Measurements from ENCODE around the gene MED7.

The MED7 gene

DNA sequence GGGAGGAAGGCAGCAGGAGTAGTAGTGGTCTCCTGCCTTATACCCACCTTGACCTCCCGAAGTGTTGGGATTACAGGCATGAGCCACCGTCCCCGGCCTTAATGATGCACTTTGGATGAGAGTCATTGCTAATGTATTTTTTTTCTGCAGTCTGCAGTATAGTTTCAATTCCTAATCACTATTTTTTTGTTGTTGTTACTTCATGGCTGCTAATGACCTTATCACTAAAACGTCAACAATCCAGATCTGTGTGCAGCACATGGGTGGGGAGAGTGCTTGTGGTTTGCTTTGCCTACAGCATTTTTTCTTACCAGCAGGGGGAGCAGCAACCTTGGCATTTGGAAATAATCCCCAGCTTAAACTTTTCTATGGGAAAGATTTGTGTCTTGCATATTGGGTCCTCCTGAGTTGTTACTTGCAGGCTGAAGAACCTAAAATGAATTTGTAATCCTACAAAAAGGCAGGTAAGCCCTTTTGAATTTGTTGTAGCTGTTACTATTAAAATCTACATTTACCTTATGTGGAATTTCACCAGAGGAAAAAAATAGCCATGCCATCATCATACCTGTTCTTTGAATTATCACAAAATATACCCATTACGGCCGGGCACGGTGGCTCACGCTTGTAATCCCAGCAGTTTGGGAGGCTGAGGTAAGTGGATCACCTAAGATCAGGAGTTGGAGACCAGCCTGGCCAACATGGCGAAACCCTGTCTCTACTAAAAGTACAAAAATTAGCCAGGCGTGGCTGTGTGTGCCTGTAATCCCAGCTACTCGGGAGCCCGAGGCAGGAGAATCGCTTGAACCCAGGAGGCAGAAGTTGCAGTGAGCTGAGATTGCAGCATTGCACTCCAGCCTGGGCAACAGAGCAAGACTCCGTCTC, 6.3 kb upstream of the MED7 start:
- no peak overlapping the region for H3K4me3 Mint-ChIP-seq
- intact Hi-C loops (cut with micrococcal nuclease) = loop anchor here (1.0 to 5.0 kb wide), 4 partner anchors 104 to 593 kb away; partner anchors contain the start of gene LSM11
- H3K4me1 Mint-ChIP-seq (ENCODE audit: low read depth) = peaks cover 6% of the 10 kb centered on the region
- H3K27me3 Mint-ChIP-seq = peaks cover 12% of the 10 kb centered on the region
- H3K27ac Mint-ChIP-seq = no peak overlapping the region
- H3K36me3 Mint-ChIP-seq (ENCODE audit: low read depth) = no peaks in the 10 kb centered on the region
- H3K9me3 Mint-ChIP-seq = no peaks in the 10 kb centered on the region

- intact Hi-C loops (cut with micrococcal nuclease) = loop anchor here (2.0 kb wide), 1 partner anchor 37 kb away; no protein-coding TSS in a partner anchor
- peaks cover 35% of the 10 kb centered on the region for H3K36me3 Mint-ChIP-seq (ENCODE audit: low read depth)
- H3K4me3 Mint-ChIP-seq = peak overlapping the region; percentile 91
- H3K9me3 Mint-ChIP-seq = no peaks in the 10 kb centered on the region
- peaks cover 38% of the 10 kb centered on the region for H3K4me1 Mint-ChIP-seq (ENCODE audit: low read depth)
- H3K27me3 Mint-ChIP-seq = peaks cover 8% of the 10 kb centered on the region
- H3K27ac Mint-ChIP-seq = peak overlapping the region; percentile 100
Measured at GRCh38 chr5:157143127-157143971, 684 bp upstream of the MED7 start.

DNA sequence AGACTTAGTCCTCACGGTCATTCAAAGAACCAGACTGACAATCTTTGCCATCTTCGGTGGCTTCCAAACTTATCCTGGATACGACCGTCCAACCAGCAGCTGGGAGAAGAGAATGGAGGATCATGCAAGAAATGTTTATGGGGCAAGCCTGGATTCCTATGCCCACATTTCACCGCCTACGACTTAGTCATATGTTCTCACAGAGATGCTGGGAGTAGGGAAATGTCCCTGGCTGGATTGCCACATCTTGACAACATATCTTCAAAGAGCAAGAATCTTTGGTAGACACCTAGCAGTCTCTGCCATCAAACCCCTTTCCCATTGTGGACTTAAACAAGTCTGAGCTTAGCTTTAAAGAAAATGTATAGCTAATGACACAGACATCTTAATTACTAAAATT, 5.0 kb downstream of the MED7 start:
- H3K4me3 Mint-ChIP-seq = no peak overlapping the region
- H3K36me3 Mint-ChIP-seq (ENCODE audit: low read depth) = peaks cover 47% of the 10 kb centered on the region
- no peak overlapping the region for H3K27ac Mint-ChIP-seq
- no peaks in the 10 kb centered on the region for H3K27me3 Mint-ChIP-seq
- H3K9me3 Mint-ChIP-seq = no peaks in the 10 kb centered on the region
- H3K4me1 Mint-ChIP-seq (ENCODE audit: low read depth) = peaks cover 48% of the 10 kb centered on the region
- intact Hi-C loops (cut with micrococcal nuclease) = loop anchor here (10.0 kb wide), 1 partner anchor 1193 kb away; no protein-coding TSS in a partner anchor

GRCh38 chr5:157132281-157132612, 10.4 kb downstream of the MED7 start:
- intact Hi-C loops (cut with micrococcal nuclease) = loop anchor here (2.0 to 10.0 kb wide), 4 partner anchors 25 to 1515 kb away; no protein-coding TSS in a partner anchor
- Mint-ChIP-seq H3K27me3 (peaks cover 2% of the 10 kb centered on the region), H3K27ac (no peak overlapping the region), H3K9me3 (no peaks in the 10 kb centered on the region), H3K4me1 (ENCODE audit: low read depth) (peaks cover 25% of the 10 kb centered on the region), H3K4me3 (no peak overlapping the region), H3K36me3 (ENCODE audit: low read depth) (peaks cover 12% of the 10 kb centered on the region)

- Mint-ChIP-seq H3K27me3 (peaks cover 2% of the 10 kb centered on the region), H3K36me3 (ENCODE audit: low read depth) (peaks cover 3% of the 10 kb centered on the region), H3K9me3 (no peaks in the 10 kb centered on the region), H3K27ac (peak overlapping the region; percentile 80), H3K4me1 (ENCODE audit: low read depth) (peaks cover 22% of the 10 kb centered on the region), H3K4me3 (no peak overlapping the region)
- intact Hi-C loops (cut with micrococcal nuclease) = loop anchor here (5.0 to 10.0 kb wide), 3 partner anchors 34 to 1514 kb away; no protein-coding TSS in a partner anchor
Measured at GRCh38 chr5:157130925-157131324, 11.7 kb downstream of the MED7 start.

- peaks cover 22% of the 10 kb centered on the region for H3K9me3 Mint-ChIP-seq
- no peaks in the 10 kb centered on the region for H3K36me3 Mint-ChIP-seq (ENCODE audit: low read depth)
- no peak overlapping the region for H3K4me3 Mint-ChIP-seq
- no peak overlapping the region for H3K27ac Mint-ChIP-seq
- intact Hi-C loops (cut with micrococcal nuclease) = no loop called here
- peaks cover 3% of the 10 kb centered on the region for H3K27me3 Mint-ChIP-seq
- H3K4me1 Mint-ChIP-seq (ENCODE audit: low read depth) = no peaks in the 10 kb centered on the region
Measured at GRCh38 chr5:157121709-157122108, 21.0 kb downstream of the MED7 start.

DNA sequence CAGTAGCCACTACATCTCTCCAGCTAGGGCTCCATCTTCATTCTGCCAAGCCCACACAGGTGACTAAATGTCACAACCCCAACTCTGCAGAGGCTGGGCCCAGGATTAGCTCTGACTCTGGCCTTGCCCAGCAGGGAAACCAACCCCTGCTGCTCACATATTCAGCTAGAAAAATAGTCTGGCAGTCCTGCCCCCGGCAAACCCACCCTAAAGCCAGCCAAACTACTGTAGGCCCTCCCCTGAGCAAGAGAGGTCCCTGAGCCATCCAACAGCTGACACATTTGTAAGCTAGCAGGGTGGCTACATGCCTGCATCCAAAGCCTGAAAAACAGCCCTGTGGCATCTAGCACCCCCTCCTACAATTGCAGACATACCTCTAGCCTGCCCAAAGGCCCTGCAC, 22.6 kb downstream of the MED7 start:
- no peak overlapping the region for H3K27ac Mint-ChIP-seq

GRCh38 chr5:157116483-157116954, 26.1 kb downstream of the MED7 start:
- Mint-ChIP-seq H3K9me3 (peaks cover 9% of the 10 kb centered on the region), H3K36me3 (ENCODE audit: low read depth) (no peaks in the 10 kb centered on the region), H3K27ac (no peak overlapping the region), H3K4me3 (no peak overlapping the region), H3K27me3 (no peaks in the 10 kb centered on the region), H3K4me1 (ENCODE audit: low read depth) (peaks cover 11% of the 10 kb centered on the region)
- intact Hi-C loops (cut with micrococcal nuclease) = no loop called here

More for the DNA sequence above, 22.6 kb downstream of the MED7 start:
- intact Hi-C loops (cut with micrococcal nuclease) = no loop called here
- no peaks in the 10 kb centered on the region for H3K36me3 Mint-ChIP-seq (ENCODE audit: low read depth)
- peaks cover 22% of the 10 kb centered on the region for H3K9me3 Mint-ChIP-seq
- H3K27me3 Mint-ChIP-seq = peaks cover 1% of the 10 kb centered on the region
- H3K4me1 Mint-ChIP-seq (ENCODE audit: low read depth) = no peaks in the 10 kb centered on the region
- H3K4me3 Mint-ChIP-seq = no peak overlapping the region

DNA sequence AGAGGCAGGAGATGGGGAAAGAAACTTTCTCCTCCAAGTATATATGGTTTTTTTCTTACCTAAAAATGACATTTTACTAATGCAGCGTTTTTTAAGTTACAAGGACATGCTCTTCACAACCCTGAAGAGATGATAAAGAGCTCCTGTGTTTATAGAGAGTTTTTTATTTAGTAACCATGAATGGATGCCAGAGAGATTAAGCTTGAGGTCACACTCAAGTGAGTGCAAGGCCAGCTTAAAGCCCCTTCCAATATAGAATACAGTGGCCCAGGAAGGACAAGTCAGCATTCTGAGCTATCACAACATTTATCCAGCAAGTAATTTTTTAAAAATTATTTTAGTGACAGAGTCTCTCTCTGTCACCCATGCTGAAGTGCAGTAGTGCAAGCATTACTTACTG, 27.2 kb downstream of the MED7 start:
- no peaks in the 10 kb centered on the region for H3K27me3 Mint-ChIP-seq
- peaks cover 11% of the 10 kb centered on the region for H3K4me1 Mint-ChIP-seq (ENCODE audit: low read depth)
- intact Hi-C loops (cut with micrococcal nuclease) = no loop called here
- no peak overlapping the region for H3K4me3 Mint-ChIP-seq
- no peaks in the 10 kb centered on the region for H3K36me3 Mint-ChIP-seq (ENCODE audit: low read depth)
- H3K27ac Mint-ChIP-seq = no peak overlapping the region
- H3K9me3 Mint-ChIP-seq = no peaks in the 10 kb centered on the region

DNA sequence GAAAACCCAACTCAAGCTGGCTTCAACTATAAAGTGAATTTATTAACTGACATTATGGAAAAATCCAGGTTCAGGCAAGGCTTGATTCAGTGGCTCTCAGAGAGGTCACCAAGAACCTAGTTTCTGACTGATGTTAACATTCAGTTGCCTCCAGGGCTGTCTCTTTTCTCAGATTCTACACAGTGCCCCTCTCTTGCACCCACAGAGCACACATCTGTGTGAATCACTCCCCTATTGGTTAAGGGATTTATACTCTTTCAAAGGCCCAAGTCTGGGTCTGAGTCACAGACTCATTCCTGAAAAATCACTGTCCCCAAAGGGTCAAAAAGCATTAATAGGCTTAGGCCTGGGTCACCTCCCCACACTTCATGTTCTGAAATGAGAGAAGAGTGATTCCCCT, 27.7 kb downstream of the MED7 start:
- no peaks in the 10 kb centered on the region for H3K9me3 Mint-ChIP-seq
- no peak overlapping the region for H3K4me3 Mint-ChIP-seq
- intact Hi-C loops (cut with micrococcal nuclease) = no loop called here
- H3K4me1 Mint-ChIP-seq (ENCODE audit: low read depth) = peaks cover 13% of the 10 kb centered on the region
- no peaks in the 10 kb centered on the region for H3K36me3 Mint-ChIP-seq (ENCODE audit: low read depth)
- H3K27me3 Mint-ChIP-seq = no peaks in the 10 kb centered on the region
- H3K27ac Mint-ChIP-seq = no peak overlapping the region

- H3K9me3 Mint-ChIP-seq = no peaks in the 10 kb centered on the region
- peak overlapping the region; percentile 83 for H3K27ac Mint-ChIP-seq
- H3K4me1 Mint-ChIP-seq (ENCODE audit: low read depth) = peaks cover 22% of the 10 kb centered on the region
- no peaks in the 10 kb centered on the region for H3K27me3 Mint-ChIP-seq
- peaks cover 12% of the 10 kb centered on the region for H3K36me3 Mint-ChIP-seq (ENCODE audit: low read depth)
- intact Hi-C loops (cut with micrococcal nuclease) = no loop called here
- H3K4me3 Mint-ChIP-seq = peak overlapping the region; percentile 20
Measured at GRCh38 chr5:157113002-157113401, 29.7 kb downstream of the MED7 start.

DNA sequence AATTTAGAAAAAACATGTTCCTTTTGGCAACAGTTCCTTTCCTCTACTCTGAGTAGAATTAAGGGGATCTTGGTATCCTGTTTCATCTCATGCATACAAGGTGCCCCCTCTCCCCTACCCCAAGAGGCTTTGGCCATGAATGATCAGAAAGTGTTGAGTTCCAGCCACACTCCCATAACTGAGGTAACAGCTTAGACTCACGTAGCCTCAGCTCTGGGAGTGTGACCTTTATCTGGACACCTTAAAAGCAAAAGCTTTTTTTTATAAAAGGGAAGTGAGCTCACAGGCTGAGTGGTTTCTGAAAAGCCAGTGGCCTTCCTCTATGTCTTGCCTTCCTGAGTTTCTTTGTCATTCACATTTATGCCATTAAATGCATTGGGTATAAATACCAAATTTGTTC, 32.9 kb downstream of the MED7 start:
- Mint-ChIP-seq H3K4me1 (ENCODE audit: low read depth) (peaks cover 40% of the 10 kb centered on the region), H3K27me3 (no peaks in the 10 kb centered on the region), H3K36me3 (ENCODE audit: low read depth) (peaks cover 41% of the 10 kb centered on the region), H3K27ac (peak overlapping the region; percentile 96), H3K9me3 (no peaks in the 10 kb centered on the region), H3K4me3 (peak overlapping the region; percentile 92)
- intact Hi-C loops (cut with micrococcal nuclease) = no loop called here

DNA sequence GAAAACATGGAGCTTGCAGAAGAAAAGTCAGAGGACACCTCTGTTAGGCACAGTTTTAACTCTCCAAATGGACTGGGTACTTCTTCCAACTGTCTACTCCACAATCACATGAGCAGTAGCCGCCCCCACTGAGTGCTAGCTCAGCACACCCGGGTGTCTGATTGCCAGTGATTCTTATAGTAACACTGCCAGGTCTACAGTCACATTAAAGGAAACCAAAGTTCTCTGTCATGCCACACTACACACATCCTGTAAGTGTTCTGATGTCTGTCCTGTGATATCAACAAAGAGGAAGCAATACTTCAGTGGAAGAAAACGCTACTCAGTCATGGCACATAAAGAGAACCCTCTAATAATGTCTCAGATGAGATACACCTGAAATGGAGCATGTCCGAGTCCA, 33.7 kb downstream of the MED7 start, which contains the start of gene HAVCR2:
HAVCR2 (minus strand) TSS at position 69 of the 400 bp plus-strand sequence; CDS start at position 8, 61 bp downstream.
- peak within 1 kb of the TSS; percentile 92 for H3K4me3 Mint-ChIP-seq
- H3K4me1 Mint-ChIP-seq (ENCODE audit: low read depth) = peaks cover 48% of the 10 kb centered on the region
- intact Hi-C loops (cut with micrococcal nuclease) = no loop called here
- H3K27ac Mint-ChIP-seq = peak within 1 kb of the TSS; percentile 96
- H3K27me3 Mint-ChIP-seq = no peaks in the 10 kb centered on the region
- H3K9me3 Mint-ChIP-seq = no peaks in the 10 kb centered on the region
- peaks cover 49% of the 10 kb centered on the region for H3K36me3 Mint-ChIP-seq (ENCODE audit: low read depth)

GRCh38 chr5:157107508-157107907, 35.2 kb downstream of the MED7 start:
- intact Hi-C loops (cut with micrococcal nuclease) = loop anchor here (2.0 kb wide), 2 partner anchors 25 to 35 kb away; partner anchors contain the start of gene MED7
- Mint-ChIP-seq H3K36me3 (ENCODE audit: low read depth) (peaks cover 64% of the 10 kb centered on the region), H3K4me1 (ENCODE audit: low read depth) (peaks cover 42% of the 10 kb centered on the region), H3K27me3 (no peaks in the 10 kb centered on the region), H3K27ac (peak overlapping the region; percentile 96), H3K4me3 (peak overlapping the region; percentile 92), H3K9me3 (no peaks in the 10 kb centered on the region)

All from dendritic cell treated with granulocyte-macrophage colony-stimulating factor and Interleukin-4, amounts not matched to agents 40 ng/mL and 50 ng/mL, for 4 days (primary cell).